GM19099 (cell line): Measurements from ENCODE around the gene CD44.

Experiments
- POLR2A ChIP-seq: IDR thresholded peaks from 3 replicates; pipeline ENCODE4 v1.6.1; 2011; ENCODE audit warnings: low read depth; ENCODE audit not compliant: insufficient read length; ENCODE audit errors: extremely low read depth

CD44 gene

GRCh38 chr11:35107861-35108260, 31.1 kb upstream of the CD44 start:
- TF ChIP-seq POLR2A = no peak

GRCh38 chr11:35109041-35109440, 29.9 kb upstream of the CD44 start:
- no peak for TF ChIP-seq POLR2A

- TF ChIP-seq POLR2A = no peak
These were observed 29.1 kb upstream of the CD44 start for GRCh38 chr11:35109827-35110226.

- no peak for TF ChIP-seq POLR2A
These were observed 27.6 kb upstream of the CD44 start for GRCh38 chr11:35111161-35112055.

GRCh38 chr11:35112056-35112845, 26.7 kb upstream of the CD44 start:
- no peak for TF ChIP-seq POLR2A

- TF ChIP-seq POLR2A = no peak
These were observed 26.2 kb upstream of the CD44 start for GRCh38 chr11:35112846-35113105.

GRCh38 chr11:35114906-35115687, 23.9 kb upstream of the CD44 start:
- no peak for TF ChIP-seq POLR2A

GRCh38 chr11:35115688-35116030, 23.3 kb upstream of the CD44 start:
- TF ChIP-seq POLR2A = no peak

GRCh38 chr11:35116245-35116644, 22.7 kb upstream of the CD44 start:
- no peak for TF ChIP-seq POLR2A

GRCh38 chr11:35116762-35117640, 22.0 kb upstream of the CD44 start:
- TF ChIP-seq POLR2A = no peak

GRCh38 chr11:35118906-35119305, 20.1 kb upstream of the CD44 start:
- TF ChIP-seq POLR2A = no peak

GRCh38 chr11:35121326-35121865, 17.6 kb upstream of the CD44 start:
- TF ChIP-seq POLR2A = no peak

GRCh38 chr11:35122308-35122707, 16.7 kb upstream of the CD44 start:
- TF ChIP-seq POLR2A = no peak
